OCI-LY1 (cell line): ENCODE measurements around the gene NOP16.

ENCODE experiments used
- EZH2 ChIP-seq: fragments of 200-600 bp; sonication (generic), shearing (Covaris generic); IDR thresholded peaks from 2 replicates; pipeline ENCODE4 v1.8.0; 2017; ENCODE audit warnings: borderline replicate concordance, mixed run types, mild to moderate bottlenecking, antibody characterized with exemption, low read length, moderate library complexity, mixed read lengths
- TF ChIP-seq, protein P1 (sequence below): fragments of 200-600 bp; sonication (generic), shearing (Covaris generic); IDR thresholded peaks from 2 replicates; pipeline ENCODE4 v1.5.1; 2017; ENCODE audit warnings: mild to moderate bottlenecking, antibody characterized with exemption, low read length, moderate library complexity, mixed read lengths

DNA sequence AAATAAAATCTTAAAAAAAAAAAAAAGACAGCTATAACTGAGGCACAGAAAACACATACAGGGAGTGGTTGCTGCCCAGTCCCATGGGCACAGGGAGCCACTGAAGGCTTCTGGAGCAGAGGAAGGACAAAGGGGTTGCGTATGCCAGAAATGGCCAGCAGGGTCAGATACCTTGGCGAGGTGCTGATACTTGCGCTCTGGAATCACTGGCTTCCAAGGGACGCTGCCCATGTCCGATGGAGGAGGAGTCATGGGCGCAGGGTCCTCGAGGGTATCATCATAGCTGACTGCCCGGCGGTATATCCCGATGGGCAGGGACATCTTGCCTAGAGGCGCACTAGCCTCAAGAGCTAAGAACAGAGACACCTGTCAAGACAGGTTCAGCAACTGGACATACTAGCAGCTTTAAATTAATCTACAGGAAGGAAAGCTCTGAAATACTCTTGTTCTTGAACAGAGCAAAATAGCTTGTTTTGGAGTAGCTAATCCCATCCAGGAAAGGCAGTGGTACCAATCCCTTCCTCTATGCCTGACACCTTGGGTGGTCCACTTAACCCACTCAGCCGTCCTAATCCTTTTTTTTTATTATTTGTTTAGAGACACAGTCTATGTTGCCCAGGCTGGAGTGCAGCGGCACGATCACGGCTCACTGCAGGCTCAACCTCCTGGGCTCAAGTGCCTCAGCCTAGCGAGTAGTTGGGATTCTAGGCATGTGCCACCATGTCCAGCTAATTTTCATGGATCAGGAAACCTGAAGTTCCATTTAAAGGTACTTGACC lies 32.8 kb downstream of the NOP16 start:
- TF ChIP-seq EZH2, result no peak
- TF ChIP-seq, protein P1, sequence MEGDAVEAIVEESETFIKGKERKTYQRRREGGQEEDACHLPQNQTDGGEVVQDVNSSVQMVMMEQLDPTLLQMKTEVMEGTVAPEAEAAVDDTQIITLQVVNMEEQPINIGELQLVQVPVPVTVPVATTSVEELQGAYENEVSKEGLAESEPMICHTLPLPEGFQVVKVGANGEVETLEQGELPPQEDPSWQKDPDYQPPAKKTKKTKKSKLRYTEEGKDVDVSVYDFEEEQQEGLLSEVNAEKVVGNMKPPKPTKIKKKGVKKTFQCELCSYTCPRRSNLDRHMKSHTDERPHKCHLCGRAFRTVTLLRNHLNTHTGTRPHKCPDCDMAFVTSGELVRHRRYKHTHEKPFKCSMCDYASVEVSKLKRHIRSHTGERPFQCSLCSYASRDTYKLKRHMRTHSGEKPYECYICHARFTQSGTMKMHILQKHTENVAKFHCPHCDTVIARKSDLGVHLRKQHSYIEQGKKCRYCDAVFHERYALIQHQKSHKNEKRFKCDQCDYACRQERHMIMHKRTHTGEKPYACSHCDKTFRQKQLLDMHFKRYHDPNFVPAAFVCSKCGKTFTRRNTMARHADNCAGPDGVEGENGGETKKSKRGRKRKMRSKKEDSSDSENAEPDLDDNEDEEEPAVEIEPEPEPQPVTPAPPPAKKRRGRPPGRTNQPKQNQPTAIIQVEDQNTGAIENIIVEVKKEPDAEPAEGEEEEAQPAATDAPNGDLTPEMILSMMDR, result no peak
